Left ventricle myocardium superior (tissue), 1 donor: ENCODE results near the gene CACUL1. TPM values are rescaled to one million over a fixed set of nuclear protein-coding genes. Genes with fewer than 3 reads are reported as not detected.
A peak's percentile ranks its signal among the peaks of the same experiment; 100 is the strongest.

Experiments
- ATAC-seq: fragments of 200-7000 bp; cut with Tn5 transposase; one replicate; pipeline ENCODE4 v1.9.1; 2020; ENCODE audit warnings: mild to moderate bottlenecking, moderate library complexity
- DNase-seq: peaks from one replicate; pipeline ENCODE4 v3.0.0-alpha.2; 2020
- intact Hi-C: fragments of 100-400 bp; cut with micrococcal nuclease; formaldehyde crosslinking; loops from one replicate; pipeline ENCODE4 v1.11.0; 2022
- total RNA-seq: library from RNA; stranded (reverse); fragmentation: NEBNext Ultra II Directional; extraction: Animal tissue kit (Norgen Biotek cat#: 25700); gene quantifications from one replicate; pipeline ENCODE4 v1.2.1, GENCODE V29; 2021
- donor health status: DM: no; HTN: yes; CAD: no; lungs with severe emphysema.

The CACUL1 gene
- total RNA-seq, 1 donor from 2014 or later = 28.5 TPM

DNA sequence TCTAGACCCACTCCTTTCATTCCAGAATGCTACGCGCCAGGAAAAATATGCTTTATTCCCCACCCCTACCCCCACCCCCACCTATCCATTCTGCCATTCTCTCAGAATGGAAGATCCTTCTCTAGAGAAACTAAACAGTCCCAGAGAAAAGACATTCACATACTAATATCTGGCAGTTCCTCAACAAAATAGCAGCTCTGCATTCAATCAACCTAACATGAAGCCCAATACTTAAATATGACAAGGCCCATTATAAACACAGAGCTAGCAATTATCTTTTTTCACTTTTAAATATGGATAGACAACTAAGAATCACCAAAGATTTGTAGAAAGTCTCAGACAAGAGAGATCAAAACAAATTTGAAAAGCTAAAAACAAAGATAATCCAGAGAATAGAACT, 16.4 kb downstream of the CACUL1 start:
- ATAC-seq (no peak), DNase-seq (no peak)
- intact Hi-C loops = no loop called here

DNA sequence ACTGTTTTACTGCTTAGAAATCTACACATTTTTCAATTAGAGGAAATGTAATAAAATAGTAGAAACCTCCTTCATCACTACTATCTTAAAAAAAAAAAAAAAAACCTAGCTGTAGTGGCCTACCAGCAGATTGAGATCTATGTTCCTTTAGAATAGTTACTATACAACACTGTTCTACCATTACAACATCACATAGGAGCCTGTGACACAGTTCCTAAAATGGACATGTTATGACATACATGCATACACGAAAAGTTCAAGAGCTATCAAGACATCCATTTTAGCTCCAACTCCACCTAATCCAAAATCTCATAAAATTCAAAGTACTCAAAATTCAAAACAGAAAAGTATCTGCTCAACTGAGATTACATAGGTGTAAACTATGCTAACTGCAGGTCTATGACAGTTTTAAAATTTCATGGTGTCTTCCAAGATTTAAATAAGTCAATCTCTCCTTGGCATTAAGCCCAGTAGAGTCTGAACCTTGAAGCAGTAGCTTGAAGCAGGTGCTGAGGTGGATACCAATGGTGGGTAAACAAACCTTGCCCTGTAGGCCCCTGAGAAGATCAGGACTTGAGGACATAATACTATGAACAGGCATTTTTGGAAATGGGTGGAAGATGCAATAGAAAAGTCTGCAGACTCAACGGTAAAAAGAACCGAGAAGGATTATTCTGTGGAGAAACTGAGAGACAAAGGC, 17.0 kb downstream of the CACUL1 start:
- DNase-seq (no peak), ATAC-seq (no peak)
- intact Hi-C loops = no loop called here

DNA sequence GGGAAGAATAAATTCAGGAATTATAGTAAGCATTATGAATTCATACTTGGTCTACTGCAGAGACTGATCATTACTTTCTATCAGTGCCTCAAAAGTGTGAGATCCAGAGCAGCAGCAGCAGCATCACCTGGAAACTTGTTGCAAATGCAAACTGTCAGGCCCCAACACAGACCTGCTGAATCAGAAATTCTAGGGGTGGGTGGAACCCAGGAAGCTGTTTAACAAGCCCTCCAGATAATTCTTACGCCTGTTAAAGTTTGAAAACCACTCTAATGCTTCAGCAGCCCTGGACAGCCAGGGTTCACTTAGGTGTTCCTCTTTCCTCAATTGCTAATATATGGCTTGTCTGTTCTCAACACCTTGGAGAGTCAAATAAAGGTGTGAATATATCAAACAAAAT, 19.5 kb downstream of the CACUL1 start:
- no peak for ATAC-seq
- DNase-seq = no peak
- intact Hi-C loops = no loop called here

DNA sequence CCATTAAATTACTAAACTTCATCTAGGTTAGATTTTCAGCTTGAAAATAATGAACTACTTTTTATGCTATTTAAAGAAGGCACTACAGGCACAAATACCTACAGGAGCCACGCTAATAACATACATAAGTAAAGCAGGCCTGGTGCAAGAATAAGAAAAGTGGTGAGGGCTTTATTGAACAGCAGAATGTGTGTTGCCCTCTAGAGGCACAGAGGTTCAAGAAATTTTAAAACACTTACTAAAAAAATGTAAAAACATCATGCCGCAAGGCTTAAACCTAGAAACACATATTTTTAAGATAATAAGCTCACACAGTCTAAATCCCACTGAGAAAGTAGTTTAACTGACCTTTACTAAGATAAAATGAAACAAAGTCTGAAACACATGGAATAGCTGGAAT, 20.3 kb downstream of the CACUL1 start:
- DNase-seq (no peak), ATAC-seq (no peak)
- intact Hi-C loops = no loop called here

DNA sequence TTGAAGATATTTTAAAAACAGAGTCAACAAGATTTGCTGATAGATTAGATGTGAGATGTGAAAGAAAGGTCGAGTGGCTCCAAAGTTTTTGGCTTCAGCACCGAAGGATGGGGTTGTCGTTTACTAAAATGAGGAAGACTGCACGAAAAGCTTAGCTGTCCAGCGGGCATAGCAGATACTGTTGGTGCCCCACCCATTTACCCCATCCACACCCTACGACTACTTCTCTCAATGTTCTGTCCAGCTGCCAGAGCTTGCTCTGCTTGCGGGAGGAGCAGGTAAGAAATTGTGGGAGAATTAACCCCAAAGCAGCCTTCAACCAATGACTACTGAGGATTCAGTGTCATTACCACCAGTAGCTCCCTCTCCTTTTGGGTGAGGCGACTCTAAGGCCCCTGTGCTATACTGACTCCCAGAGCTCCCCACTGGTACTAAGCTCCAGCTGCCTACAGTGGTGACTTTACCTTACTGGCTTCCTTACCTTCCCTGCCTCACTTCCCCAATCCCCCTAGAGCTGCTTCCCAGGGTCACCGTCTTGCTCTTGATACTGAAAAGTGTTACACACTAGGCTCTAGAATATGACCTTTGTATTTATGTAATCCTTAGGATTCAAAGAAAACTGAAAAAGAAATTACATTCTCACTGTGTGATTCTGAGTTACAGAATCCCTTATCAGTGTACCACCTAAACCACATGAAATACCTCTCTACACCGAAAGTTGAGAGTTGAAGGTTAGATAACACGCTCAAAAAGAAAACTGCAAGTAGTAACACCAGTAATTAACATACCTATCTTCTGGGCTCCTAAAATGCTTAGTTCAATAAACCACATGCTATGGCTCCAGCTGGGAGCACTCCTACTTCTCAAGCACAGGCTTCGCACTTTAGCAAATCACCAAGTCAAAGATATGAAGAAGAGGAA, 22.3 kb downstream of the CACUL1 start:
- intact Hi-C loops = no loop called here
- ATAC-seq (peak; percentile 34), DNase-seq (no peak)

DNA sequence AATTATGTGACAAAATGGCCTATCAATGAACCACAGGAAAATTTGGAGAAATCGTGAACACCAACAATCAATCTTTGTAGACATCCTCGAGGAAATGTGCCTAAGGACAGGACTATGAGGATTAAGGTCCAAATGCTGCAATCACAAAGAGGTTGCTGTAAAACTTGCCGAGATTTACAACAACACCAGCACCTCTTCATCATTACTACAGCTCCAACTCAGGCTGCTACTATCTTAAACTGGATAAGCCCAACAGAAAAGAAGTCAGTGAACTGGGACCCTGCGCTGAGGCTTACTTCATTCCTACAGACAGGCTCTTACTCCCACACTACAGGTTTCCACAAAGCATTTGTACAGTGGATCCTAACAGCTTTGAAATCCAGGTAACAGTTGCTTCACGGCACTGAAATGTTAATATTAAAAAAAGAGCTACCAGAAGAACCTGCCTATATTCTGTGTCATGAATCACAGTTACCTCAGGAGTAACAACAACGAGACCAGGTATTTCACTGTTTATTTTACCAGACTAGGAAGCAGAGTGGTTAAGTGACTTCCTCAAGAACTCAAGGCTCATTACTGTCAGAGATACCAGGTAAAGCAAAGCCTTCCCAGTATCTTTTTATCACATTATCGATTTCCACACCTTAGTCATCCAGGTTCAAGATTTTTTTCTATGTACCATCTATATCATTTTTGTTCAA, 23.9 kb downstream of the CACUL1 start:
- intact Hi-C loops = no loop called here
- ATAC-seq = no peak
- no peak for DNase-seq

DNA sequence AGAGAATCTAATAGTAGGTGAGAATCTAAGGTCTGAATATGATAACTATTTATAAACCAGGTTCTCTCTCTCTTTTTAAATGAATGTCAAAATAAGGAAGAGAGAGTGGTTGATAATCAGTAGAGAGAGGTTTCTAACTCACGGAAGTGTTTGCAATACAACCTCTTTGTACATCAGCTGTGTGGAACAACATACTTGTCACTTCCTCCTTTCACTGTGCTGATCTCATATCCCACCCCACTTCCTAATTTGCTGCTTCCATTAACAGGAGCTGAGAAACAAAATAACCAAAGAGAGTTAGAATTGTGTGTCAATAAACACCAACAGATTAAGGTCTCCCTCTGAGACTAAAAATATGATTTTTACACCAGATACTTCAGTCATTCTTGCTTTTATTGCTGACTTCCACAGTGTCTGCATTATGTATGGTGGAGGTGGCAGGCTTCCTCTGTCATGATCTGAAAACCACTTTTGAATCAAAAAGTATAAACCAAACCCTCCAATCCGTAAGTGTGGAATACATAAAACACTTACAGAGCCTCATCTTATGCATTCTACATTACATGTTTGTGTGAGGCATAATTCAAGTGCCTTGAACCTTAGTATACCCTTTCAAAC, 25.0 kb downstream of the CACUL1 start:
- intact Hi-C loops = no loop called here
- ATAC-seq (peak; percentile 51), DNase-seq (no peak)

DNA sequence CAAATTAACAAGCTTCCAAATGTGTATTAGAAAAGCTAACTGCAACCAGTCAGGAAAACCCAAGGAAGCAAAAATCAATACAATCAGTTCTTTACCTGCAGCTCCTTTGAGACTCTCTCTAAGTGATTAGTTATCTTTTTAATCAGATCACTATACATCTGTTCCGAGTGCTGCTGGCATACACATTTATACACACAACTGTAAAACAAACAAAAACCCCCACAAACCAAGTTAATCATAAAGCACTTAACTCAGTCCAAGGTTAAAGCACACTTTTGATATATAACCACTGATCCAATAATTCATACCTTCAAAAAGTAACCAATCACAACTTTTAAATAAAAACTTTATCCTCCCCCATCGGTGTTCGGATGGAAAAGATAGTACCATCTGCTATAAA, 25.6 kb downstream of the CACUL1 start:
- DNase-seq (no peak), ATAC-seq (no peak)
- intact Hi-C loops = no loop called here

DNA sequence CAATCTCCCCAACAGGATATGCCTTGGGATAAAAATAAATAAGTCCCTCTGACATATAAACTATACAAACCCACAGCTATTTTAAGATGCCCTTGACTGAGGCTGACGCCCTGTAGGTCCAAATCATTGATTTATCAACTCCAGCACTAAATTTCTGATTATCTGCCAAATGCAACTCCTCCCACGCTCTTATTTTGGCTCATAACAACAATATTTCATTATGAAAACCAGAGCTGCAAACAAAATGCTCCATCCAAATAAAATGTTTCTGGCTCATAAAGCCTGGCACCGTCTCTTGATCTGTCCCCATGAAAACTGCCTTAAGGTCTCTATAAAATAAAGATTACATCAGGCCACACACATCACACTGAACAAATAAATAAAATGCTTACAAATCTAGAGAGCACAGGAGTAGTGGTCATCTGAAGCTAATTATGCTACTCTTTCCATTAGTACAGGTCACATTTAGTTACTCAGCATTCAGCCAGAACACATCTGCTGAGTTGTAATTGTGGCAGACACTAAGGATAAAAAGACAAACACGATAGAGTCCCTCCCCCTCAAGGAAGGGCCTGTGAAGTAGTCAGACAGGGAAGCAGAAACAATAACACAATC, 28.8 kb downstream of the CACUL1 start:
- DNase-seq (no peak), ATAC-seq (peak; percentile 69)
- intact Hi-C loops = no loop called here

DNA sequence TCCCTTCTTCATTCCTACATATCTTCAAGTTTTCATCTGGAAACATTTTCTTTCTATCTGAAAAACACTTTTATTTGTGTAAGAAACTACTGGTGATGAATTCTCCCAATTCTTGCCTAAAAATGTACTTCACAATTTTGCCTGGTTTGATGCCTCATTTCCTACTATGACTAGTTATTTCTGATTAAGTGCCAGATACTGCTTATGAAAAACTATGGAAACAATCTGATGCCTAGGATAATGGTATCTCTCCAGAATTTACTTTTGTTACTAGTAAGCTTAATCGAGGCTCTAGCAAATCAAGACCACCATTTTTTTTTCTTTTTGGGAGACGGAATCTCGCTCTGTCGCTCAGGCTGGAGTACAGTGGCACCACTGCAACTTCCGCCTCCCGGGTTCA, 31.3 kb downstream of the CACUL1 start:
- intact Hi-C loops = no loop called here
- ATAC-seq (no peak), DNase-seq (no peak)

DNA sequence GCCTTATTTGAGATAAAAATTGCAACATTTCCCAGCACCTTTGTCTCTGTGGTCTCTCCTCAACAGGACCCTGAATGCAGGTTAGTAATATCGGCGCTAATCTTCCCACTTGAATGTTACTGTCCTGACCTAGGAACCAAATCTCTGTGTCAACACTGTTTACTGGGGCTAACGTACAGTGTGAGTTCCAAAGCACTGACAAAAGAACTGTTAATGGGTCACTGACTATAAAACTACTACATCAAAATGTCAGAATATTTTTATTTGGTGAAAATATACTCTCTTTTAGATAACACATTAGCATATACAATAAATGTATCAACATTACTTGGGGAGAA, 33.3 kb downstream of the CACUL1 start:
- ATAC-seq = no peak
- intact Hi-C loops = loop anchor here (2.0 kb wide), 1 partner anchor 153 kb away; no protein-coding TSS in a partner anchor
- DNase-seq = no peak

DNA sequence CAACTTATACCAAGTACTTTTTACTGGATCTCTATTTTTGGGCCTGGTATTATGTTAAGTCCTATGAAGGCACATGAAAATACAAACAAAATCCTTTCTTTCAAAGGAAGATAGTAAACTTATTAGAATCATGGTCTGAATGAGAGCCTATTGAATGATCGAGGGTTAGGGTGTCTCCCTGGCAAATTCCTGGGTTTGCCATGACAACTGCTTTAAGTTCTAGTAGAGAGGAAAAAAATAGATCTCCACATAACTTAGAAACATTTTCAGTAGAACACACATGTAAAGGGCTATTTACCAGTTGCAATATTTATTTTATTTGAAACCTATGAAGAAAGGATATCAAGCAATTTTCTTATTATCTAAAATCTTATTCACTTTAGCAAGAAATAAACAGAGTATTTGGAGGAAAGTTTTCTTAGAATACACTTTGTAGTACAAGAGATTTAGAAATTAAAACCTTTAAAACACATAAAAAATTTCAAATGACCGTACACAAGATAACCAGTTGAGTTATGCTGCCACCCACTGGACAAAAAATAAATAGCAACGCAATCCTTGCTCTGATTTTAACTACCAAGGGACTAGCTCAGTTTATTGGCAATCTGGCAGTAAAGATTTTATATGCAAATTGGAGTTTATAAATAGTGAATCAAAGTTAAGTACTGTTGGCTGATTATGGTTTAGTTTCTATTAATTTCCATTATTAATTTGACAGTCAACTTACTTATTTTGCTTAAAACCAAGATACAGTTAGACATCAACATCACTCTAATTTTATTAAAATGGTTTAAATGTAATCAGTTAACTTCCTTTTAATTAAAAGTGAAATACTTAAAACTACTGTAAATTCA, 33.9 kb downstream of the CACUL1 start:
- intact Hi-C loops = loop anchor here (2.0 kb wide), 1 partner anchor 152 kb away; no protein-coding TSS in a partner anchor
- DNase-seq (no peak), ATAC-seq (peak; percentile 52)

DNA sequence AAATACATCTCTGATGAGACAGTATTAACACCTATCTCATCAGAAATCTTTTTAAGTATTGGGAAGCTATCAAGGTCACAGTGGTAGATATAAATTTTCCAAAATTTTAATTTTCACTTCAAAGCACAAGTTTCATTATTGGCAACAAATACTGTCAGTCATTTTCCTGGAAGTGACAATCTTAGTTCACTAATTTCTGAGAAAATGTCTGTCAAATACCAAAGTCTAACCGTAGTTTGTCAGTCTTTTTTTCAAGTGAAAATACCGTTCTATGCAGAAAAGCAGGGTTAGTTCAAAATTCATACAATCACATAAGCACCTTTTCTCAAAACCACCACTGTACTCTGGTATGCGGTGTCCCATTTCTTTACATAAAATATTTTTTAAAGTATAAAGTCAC, 40.4 kb downstream of the CACUL1 start:
- no peak for DNase-seq
- ATAC-seq = no peak
- intact Hi-C loops = no loop called here

DNA sequence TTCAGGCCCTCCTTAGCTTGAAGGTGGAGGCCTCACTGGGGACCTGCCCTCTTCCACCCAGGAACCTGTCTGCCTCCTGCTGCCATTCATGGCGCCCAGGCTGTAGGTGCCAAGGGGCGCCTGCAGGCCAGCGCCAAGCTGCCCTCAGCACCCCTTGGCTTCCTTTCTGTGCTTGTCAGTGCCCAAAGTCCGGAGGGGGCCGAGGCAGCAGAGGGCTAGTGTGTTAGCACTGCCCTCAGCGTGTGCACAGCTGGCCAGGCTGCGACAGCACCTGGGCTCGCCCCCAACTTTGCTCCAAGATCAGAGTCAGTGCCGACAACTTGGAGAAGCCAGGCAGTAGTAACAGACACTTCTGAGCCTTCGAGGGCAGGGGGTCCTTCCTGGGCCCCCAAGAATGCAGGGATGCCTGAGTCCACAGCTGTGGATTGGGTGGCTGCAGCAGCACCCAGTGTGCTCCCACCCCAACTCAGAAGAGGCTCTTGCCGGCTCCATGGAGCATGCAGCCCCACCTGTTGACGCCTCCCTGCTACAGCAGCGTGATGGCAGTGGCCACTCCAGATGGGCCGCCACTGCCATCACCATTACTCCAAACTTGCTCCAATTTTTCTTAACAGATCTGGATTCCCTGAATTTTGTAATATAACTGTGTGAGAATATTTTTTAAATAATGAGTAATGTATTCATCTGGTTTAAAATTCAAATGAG, 41.7 kb downstream of the CACUL1 start:
- no peak for DNase-seq
- no peak for ATAC-seq

DNA sequence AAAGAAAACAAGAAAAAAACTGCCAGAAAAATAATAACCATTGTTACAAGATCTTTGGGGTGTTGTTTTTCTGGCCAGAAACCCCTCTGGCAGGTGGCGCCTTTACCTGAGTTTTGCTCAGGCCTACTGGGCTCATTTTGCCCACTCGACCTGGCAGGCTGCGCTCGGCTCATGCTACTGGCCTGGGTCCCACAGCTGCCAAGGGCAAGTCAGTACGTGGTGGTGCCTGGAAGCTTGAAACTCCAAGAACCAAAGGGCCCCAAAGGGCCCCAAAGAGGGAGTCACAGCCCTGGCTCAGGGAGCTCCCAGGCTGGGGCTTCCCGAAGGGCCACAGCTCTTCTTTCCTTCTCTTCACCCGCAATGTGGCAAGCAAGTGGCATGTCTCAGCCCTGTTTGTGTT, 42.7 kb downstream of the CACUL1 start:
- intact Hi-C loops = no loop called here
- DNase-seq (no peak), ATAC-seq (no peak)

More for the DNA sequence above, 41.7 kb downstream of the CACUL1 start:
- intact Hi-C loops = no loop called here

DNA sequence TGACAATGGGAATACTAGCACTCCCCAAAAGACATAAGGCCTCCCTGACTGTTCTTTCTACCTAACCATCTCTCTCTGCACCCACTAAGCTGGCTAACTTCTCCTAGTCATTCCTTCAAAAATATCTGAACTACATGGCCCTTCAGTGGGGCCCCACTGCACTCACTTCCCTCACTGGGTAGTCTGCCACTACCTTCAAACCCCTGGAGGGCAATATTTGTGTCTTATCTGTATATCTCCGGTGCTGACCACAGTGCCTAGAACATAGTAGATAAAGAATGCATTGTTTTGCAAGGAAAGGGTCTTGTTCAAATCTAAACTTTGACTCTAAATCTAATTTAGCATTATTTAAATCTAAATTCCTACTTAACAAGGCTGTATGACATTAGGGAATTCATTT, 44.3 kb downstream of the CACUL1 start:
- DNase-seq (no peak), ATAC-seq (no peak)
- intact Hi-C loops = no loop called here

DNA sequence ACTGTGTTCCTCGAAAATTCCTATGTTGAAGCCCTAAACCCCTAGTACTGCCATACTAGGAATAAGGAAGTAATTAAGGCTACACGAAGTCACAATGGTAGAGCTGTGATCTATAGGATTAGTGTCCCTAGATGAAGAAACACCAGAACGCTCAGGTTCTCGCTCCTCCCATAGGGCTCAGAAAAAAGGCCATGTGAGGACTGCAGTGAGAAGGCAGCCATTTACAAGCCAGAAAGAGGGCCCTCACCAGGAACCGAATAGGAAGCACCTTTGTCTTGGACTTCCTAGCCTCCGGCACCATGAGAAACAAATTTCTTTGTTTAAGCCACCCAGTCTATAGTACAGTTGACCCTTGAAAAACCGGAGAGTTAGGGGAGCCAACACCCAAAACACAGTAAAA, 46.2 kb downstream of the CACUL1 start:
- DNase-seq (no peak), ATAC-seq (no peak)
- intact Hi-C loops = no loop called here

DNA sequence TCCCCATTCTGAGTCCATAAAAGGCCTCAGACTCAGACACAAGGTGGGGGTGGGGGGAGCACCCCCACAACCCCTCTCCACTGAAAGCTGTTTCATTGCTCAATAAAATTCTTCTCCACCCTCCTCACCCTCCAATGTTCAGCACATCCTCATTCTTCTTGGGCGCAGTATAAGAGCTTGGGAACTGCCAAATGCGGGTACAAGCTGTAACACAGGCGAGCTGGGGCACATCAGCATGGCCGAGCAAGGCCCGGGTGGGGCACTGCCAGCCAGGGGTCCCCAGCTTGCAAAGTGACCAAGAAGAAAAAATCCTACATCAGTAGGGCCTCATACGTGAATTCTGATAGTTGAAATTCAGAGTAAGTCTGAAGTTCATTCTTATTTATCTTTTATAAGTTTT, 50.1 kb downstream of the CACUL1 start:
- ATAC-seq (no peak), DNase-seq (no peak)
- intact Hi-C loops = no loop called here
